OCI-LY1 (cell line): ENCODE measurements around the gene PDE8A.

ENCODE experiments used
- EZH2 ChIP-seq: fragments of 200-600 bp; sonication (generic), shearing (Covaris generic); IDR thresholded peaks from 2 replicates; pipeline ENCODE4 v1.8.0; 2017; ENCODE audit warnings: borderline replicate concordance, mixed run types, mild to moderate bottlenecking, antibody characterized with exemption, low read length, moderate library complexity, mixed read lengths
- TF ChIP-seq, protein P1 (sequence below): fragments of 200-600 bp; sonication (generic), shearing (Covaris generic); IDR thresholded peaks from 2 replicates; pipeline ENCODE4 v1.5.1; 2017; ENCODE audit warnings: mild to moderate bottlenecking, antibody characterized with exemption, low read length, moderate library complexity, mixed read lengths

DNA sequence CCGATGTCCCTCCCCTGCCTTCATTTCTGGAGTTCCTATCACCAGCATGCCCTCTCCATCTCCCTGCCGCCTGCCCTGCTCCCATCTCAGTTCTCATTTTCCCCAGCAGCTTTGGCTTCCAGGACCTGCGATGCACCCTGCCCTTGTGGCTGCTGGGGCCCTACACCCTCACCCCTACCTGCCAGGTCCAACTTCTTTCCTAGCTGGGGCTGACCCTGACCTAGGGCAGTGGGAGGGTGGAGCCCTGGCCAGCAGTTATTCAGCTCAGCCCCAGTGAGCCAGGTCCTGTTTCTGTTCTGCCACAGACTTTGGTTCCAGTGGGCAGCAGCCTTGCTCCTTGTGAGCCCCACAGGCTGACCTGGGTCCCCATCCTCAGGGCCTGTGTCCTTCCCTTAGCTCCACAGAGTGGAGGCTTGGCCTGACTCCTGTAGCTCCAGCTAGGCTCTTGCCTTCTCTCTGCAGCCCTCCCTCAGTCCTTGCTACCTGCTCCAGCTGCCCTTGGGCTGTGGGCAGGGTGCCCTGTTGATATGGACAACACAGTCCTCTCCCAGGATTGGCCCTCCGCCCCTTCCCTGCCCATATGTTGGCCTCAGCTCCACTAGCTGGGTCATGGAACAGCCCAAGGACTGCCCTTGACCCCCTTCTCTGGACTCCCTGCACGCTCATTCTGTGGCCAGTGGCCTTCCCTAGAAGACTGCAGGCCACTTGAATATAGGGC lies 34.7 kb upstream of the PDE8A start:
- TF ChIP-seq, protein P1, sequence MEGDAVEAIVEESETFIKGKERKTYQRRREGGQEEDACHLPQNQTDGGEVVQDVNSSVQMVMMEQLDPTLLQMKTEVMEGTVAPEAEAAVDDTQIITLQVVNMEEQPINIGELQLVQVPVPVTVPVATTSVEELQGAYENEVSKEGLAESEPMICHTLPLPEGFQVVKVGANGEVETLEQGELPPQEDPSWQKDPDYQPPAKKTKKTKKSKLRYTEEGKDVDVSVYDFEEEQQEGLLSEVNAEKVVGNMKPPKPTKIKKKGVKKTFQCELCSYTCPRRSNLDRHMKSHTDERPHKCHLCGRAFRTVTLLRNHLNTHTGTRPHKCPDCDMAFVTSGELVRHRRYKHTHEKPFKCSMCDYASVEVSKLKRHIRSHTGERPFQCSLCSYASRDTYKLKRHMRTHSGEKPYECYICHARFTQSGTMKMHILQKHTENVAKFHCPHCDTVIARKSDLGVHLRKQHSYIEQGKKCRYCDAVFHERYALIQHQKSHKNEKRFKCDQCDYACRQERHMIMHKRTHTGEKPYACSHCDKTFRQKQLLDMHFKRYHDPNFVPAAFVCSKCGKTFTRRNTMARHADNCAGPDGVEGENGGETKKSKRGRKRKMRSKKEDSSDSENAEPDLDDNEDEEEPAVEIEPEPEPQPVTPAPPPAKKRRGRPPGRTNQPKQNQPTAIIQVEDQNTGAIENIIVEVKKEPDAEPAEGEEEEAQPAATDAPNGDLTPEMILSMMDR: no peak
- TF ChIP-seq EZH2: no peak
